Activated CD8-positive, alpha-beta memory T cell treated with anti-CD3 and anti-CD28 coated beads, Interleukin-2, amount 50 U/mL, for 48 hours (primary cell): ENCODE data around the gene DHX34.
"Not testable (repeated sequence)": the region's sequence is repeated elsewhere in the genome, so short reads cannot be mapped to it uniquely, and the experiment has no call there.

ENCODE experiments used
- DNase-seq: peaks from one replicate; pipeline ENCODE4 v3.0.0-alpha.2; 2020

Gene DHX34

DNA sequence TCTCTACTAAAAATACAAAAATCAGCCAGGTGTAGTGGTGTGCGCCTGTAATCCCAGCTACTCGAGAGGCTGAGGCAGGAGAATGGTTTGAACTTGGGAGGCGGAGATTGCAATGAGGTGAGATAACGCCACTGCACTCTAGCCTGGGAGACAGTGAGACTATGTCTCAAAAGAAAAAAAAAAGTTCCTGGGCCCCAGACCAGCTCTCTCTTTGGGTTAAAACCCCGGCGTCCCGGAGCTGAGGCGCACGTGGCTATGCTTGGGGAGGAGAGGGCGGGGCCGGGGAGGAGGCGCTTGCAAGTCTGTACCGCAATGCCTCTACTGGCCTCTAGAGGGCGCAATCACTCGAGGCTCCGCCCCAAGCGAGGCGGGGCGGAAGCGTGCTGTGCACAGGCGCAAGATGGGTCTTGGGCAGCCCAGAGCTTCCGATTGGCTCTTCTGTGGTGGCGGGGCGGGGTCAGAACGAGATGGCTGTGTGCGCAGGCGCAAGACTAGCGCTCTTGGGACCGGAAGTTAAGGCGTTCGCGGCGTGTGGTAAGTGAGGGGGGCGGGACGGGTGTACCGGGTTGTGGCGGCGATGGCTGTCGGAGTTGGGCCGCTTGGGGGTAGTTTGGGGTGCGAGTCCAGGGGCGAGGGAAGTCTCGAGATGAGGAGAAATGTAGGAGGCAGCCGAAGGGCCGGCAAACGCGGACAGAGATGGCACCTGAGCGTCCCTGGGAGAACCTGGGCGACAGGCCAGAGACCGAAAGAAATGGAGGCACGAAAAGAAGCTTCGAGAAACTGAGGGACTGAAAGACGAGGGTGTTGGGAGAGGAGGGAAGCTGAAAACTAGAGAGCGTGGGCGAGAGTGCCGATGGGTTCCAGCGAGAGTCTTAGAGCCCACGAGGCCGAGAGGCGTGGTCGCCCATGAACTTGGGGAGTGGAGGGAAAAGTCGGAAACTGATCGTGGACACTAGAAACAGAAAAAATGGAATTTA is at the start of gene DHX34:
TSS of gene DHX34 (plus strand) at position 497 of the 977 bp plus-strand sequence. CDS start 3,716 bp downstream, outside the sequence.
- DNase-seq = peak; percentile 99

DNA sequence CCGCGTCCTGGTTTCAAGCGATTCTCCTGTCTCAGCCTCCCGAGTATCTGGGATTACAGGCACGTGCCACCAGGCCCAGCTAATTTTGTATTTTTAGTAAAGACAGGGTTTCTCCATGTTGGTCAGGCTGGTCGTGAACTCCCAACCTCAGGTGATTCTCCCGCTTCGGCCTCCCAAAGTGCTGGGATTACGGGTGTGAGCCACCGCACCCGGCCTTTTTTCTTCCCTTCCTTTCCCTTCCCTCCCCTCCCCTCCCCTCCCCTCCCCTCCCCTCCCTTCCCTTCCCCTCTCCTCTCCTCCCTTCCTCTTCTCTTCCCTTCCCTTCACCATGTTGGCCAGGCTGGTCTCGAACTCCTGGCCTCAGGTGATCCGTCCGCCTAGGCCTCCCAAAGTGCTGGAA is 48.2 kb upstream of the DHX34 start:
- DNase-seq = not testable (repeated sequence)

- no peak for DNase-seq
These were observed 46.9 kb upstream of the DHX34 start for GRCh38 chr19:47302249-47302648.

- DNase-seq = no peak
These were observed 45.1 kb upstream of the DHX34 start for GRCh38 chr19:47303966-47304365.

GRCh38 chr19:47305309-47305751 is 43.8 kb upstream of the DHX34 start:
- DNase-seq = peak; percentile 81

DNA sequence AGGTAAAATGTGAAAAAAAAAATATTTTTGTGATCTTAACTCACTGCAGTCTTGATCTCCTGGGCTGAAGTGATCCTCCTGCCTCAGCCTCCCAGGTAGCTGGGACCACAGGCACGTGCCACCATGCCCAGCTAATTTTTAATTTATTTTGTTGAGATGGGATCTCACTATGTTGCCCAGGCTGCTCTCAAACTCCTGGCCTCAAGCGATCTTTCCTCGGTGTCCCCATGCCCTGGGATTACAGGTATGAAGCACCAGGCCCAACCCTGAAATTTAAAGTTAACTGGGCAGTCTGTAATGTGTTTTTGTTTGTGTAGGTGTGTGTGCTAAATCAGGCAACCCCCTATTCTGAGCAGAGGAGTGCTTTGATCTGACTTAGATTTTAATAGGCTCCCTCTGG is 42.8 kb upstream of the DHX34 start:
- DNase-seq = no peak

DNA sequence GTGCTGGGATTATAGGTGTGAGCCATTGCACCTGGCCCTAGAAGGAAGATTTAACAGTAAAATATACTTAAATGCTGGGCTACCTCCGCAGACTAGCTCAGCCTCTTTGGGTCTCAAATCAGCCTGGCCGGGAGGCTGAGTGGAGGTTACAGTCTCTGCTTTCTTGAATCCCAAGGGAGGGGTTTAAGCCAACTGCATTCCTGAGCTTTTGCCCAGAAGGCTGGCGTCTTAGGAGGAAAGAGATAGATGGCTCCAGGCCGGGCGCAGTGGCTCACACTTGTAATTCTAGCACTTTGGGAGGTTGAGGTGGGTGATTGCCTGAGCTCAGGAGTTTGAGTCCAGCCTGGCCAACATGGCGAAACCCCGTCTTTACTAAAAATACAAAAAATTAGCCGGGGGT is 40.1 kb upstream of the DHX34 start:
- DNase-seq = no peak

DNA sequence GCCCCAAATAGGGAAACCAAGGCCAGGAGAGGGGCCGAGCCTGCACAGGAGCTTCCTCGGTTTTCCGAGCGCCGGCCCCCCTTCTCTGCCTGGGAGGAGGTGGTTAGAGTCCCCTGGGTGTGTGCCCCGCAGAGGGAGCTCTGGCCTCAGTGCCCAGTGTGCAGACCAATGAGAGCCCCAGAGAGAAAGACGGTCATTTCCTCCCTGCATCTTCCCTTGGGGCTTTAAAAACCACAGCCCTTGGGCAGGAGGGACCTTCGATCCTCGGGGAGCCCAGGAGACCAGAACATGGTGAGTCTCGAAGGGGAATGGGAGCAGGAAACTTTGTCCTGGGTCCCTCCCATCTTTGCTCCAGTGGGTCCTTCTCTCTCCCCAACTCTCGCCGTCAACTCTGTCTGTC is 39.5 kb upstream of the DHX34 start, which contains the start of gene C5AR1:
TSS of gene C5AR1 (plus strand) at position 254 of the 400 bp plus-strand sequence. CDS start at position 289, 35 bp downstream.
- DNase-seq = no peak

DNA sequence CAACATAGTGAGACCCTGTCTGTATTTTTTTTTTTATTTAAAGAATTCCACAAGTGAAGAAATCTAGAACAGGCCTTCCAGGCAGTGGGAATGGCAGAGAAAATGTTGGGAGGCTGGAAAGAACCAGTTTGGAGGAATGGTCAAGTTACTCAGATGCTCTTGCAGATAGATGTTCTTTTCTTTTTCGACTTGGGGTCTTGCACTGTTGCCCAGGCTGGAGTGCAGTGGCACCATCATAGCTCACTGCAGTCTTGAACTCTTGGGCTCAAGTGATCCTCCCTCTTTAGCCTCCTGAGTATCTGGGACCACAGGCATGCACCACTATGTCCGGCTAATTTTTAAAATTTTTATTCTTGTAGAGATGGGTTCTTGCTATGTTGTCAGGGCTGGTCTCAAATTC is 38.8 kb upstream of the DHX34 start:
- DNase-seq = no peak

- no peak for DNase-seq
These were observed 38.3 kb upstream of the DHX34 start for GRCh38 chr19:47310819-47311218.

GRCh38 chr19:47312366-47313006 is 36.6 kb upstream of the DHX34 start:
- no peak for DNase-seq

DNA sequence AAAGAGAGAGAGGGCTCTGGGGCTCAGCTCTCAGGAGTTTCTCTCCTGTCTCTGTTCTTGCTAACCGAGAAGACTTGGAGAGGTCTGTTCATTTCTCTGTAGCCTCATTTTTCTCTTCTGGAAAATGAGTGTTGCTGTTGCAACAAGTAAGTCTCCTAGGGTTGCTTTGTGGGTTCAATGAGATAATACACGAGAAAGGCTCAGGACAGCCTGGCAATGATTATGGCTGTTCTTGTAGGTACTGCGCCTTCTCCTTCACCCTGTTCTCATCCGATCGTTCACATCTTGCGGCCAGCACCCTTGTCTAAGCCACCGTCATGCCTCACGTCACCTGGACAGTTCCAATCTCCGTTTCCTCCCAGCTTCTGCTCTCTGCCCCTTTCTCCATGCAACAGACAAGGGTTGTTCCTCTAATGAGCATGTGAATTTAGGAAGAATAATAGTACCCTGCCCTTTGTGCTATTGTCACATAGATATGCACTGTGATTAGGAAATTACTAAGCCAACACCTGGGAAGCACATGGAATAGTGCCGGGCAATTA is 35.3 kb upstream of the DHX34 start:
- DNase-seq = no peak

DNA sequence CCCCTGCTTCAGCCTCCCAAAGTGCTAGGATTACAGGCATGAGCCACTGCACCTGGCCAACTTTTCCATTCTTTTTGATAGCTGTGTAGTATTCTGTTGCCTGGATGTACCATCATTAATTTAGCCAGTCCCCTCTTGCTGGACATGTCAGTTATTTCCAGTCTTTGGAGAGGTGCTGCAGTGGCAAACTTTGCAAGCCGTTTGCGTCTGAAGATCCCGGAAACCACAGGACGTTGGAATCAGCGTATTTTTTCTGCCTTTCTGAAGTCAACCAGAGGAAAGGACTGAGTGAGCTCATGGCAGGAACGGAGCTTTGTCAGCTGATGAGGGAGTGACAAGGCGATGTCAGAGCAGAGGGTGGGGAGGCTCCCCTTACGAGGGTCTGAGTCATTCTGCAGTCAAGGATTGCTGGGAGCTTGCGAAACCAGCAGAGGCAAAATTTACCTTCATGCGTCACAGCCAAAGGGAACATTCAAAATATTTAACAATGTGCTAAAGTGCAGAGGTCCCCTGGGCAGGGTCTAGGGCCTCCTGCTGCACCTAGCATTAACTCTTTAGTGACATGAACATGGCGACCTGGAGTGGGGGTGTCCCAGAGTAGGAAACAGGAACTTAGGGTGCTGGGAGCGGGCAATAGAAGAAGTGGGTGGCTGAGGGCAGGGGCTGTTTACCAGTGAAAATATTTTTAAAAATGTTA is 33.8 kb upstream of the DHX34 start:
- DNase-seq = no peak

- DNase-seq = no peak
These were observed 32.6 kb upstream of the DHX34 start for GRCh38 chr19:47316513-47316912.

DNA sequence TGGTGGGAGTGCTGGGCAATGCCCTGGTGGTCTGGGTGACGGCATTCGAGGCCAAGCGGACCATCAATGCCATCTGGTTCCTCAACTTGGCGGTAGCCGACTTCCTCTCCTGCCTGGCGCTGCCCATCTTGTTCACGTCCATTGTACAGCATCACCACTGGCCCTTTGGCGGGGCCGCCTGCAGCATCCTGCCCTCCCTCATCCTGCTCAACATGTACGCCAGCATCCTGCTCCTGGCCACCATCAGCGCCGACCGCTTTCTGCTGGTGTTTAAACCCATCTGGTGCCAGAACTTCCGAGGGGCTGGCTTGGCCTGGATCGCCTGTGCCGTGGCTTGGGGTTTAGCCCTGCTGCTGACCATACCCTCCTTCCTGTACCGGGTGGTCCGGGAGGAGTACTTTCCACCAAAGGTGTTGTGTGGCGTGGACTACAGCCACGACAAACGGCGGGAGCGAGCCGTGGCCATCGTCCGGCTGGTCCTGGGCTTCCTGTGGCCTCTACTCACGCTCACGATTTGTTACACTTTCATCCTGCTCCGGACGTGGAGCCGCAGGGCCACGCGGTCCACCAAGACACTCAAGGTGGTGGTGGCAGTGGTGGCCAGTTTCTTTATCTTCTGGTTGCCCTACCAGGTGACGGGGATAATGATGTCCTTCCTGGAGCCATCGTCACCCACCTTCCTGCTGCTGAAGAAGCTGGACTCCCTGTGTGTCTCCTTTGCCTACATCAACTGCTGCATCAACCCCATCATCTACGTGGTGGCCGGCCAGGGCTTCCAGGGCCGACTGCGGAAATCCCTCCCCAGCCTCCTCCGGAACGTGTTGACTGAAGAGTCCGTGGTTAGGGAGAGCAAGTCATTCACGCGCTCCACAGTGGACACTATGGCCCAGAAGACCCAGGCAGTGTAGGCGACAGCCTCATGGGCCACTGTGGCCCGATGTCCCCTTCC is 28.9 kb upstream of the DHX34 start:
- no peak for DNase-seq

DNA sequence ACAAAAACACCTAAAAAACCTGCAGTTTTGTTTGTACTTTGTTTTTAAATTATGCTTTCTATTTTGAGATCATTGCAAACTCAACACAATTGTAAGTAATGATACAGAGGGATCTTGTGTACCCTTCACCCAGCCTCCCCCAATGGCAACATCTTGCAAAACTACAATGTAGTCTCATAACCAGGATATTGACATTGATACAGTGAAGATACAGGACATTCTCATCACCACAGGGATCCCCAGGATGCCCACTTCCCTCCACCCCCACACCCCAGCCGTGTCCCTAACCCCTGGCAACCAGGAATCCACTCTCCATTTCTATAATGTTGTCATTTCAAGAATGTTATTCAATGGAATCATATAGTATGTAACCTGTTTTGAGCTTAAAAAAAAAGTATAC is 27.5 kb upstream of the DHX34 start:
- DNase-seq = no peak

DNA sequence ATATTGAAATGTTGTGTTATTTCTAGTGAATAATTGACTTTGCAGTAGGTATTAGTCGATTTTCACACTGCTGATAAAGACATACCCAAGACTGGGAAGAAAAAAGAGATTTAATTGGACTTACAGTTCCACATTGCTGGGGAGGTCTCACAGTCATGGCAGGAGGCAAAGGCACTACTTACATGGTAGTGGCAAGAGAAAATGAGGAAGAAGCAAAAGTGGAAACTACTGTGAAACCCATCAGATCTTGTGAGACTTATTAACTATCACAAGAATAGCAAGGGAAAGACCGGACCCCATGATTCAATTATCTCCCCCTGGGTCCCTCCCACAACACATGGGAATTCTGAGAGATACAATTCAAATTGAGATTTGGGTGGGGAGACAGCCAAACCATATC is 27.1 kb upstream of the DHX34 start:
- DNase-seq = no peak

GRCh38 chr19:47323409-47323808 is 25.7 kb upstream of the DHX34 start:
- no peak for DNase-seq

DNA sequence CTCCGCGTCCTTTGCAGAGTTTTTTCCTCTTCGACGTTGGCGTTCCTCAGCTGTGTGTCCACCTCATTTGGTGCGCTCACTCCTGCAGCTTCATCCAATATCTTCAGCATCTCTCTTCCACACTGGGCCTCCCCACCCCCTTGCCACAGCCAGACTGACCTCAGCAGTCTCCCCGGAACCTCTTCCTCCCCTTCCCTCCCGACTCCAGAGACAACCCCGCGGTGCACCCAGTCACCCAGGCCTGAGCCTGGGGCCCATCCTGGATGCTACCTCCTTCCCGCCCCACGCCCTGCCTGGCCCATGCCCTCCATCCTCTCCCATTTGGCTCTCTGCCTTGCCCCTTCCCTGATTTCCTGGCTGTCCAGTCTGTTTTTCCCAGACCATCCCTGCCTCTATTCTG is 25.2 kb upstream of the DHX34 start:
- DNase-seq = no peak

DNA sequence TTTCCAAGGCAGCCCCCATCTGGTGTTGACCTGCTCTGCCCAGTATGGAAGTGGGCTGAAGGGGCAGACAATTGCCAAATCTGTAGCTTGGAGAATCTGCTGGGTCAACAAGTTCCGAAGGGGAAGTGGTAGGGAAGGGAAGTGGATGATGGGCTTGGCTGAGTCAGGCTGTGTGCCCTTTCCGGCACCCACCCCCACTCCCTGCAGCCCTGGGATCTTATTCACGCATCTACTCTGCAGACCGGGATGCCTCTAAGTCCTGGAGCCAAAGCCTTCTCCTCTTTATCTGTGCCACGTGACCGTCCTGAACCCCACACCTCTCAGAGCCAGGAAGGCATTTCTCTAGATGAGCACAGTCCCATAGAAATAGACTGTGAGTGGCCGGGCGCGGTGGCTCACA is 24.6 kb upstream of the DHX34 start:
- DNase-seq = no peak

- DNase-seq = no peak
These were observed 18.6 kb upstream of the DHX34 start for GRCh38 chr19:47330466-47330869.

DNA sequence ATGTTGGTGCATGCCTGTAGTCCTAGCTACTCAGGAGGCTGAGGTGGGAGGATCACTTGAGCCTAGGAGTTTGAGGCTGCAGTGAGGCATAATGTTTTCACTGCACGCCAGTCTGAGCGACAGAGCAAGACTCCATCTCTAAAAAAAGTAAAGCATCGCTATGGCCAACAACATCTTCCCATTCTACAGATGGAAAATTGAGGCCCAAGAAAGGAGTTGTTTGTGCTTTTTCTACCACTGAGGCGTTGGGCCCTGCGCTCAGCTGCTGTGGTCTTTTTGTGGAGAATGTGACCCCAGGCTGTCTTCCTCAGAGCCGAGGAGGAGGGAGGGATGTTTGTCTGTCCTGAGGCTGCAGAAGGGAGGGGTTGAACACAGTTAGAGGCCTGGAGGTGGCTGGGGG is 17.6 kb upstream of the DHX34 start:
- no peak for DNase-seq
